IMR-90 (cell line): ENCODE measurements around the gene PCGF2. TPM values are rescaled to one million over a fixed set of nuclear protein-coding genes. Genes with fewer than 3 reads are reported as not detected.
A peak's percentile ranks its signal among the peaks of the same experiment; 100 is the strongest.

Experiments
- ATAC-seq: fragments of 200-7000 bp; cut with Tn5 transposase; 2 replicates; pipeline ENCODE4 v1.9.1; 2020; ENCODE audit warnings: low read depth, mild to moderate bottlenecking, moderate library complexity
- BruUV-seq: library from RNA; stranded (reverse); fragments of 400-500 nt; replicated peaks from 2 replicates; lab custom pipeline; 2021; lab: Mats Ljungman, UMichigan
- CTCF ChIA-PET: fragments of 300-600 bp; formaldehyde crosslinking; extraction: SDS; loops from one replicate; lab custom pipeline; 2021; ENCODE audit warnings: antibody characterized with exemption; lab: Yijun Ruan, JAX
- POLR2A ChIA-PET: fragments of 300-600 bp; sonication (Branson Sonifier 250); formaldehyde crosslinking; loops from one replicate; lab custom pipeline; 2022; ENCODE audit warnings: antibody characterized with exemption; ENCODE audit not compliant: unreplicated experiment; lab: Charles Lee
- DNase-seq: peaks from one replicate; pipeline ENCODE4 v3.0.0; 2013
- H2AFZ ChIP-seq: replicated peaks from 2 replicates; pipeline ENCODE3; 2013; ENCODE audit warnings: low read length, mild to moderate bottlenecking; ENCODE audit not compliant: poor library complexity
- H2AK5ac ChIP-seq: 2 replicates; pipeline ENCODE4 v1.6.1; 2013; ENCODE audit warnings: low read depth, low read length, inconsistent platforms
- H2AK9ac ChIP-seq: replicated peaks from 2 replicates; pipeline ENCODE3; 2013; ENCODE audit warnings: mild to moderate bottlenecking, low read depth, low read length, moderate library complexity; ENCODE audit not compliant: poor library complexity
- H2BK120ac ChIP-seq: 2 replicates; pipeline ENCODE4 v1.6.1; 2013; ENCODE audit warnings: low read depth, low read length, inconsistent platforms
- H2BK15ac ChIP-seq: 3 replicates; pipeline ENCODE4 v1.6.1; 2013; ENCODE audit warnings: low read depth, low read length, inconsistent platforms
- H2BK20ac ChIP-seq: 2 replicates; pipeline ENCODE4 v1.6.1; 2013; ENCODE audit warnings: low read depth, mild to moderate bottlenecking, inconsistent platforms, low read length, moderate library complexity
- H2BK5ac ChIP-seq: 2 replicates; pipeline ENCODE4 v1.6.1; 2013; ENCODE audit warnings: mild to moderate bottlenecking, low read depth, low read length, inconsistent platforms; ENCODE audit not compliant: poor library complexity, severe bottlenecking
- H3K14ac ChIP-seq: replicated peaks from 2 replicates; pipeline ENCODE4 v1.6.1; 2013; ENCODE audit warnings: low read depth, low read length, inconsistent platforms
- H3K18ac ChIP-seq: 2 replicates; pipeline ENCODE4 v1.6.1; 2013; ENCODE audit warnings: low read depth, low read length, control low read depth
- H3K23ac ChIP-seq: 2 replicates; pipeline ENCODE4 v1.6.1; 2013; ENCODE audit warnings: low read depth, low read length, inconsistent platforms
- H3K27ac ChIP-seq: 2 replicates; pipeline ENCODE4 v1.5.1; 2013; ENCODE audit warnings: mild to moderate bottlenecking, control low read depth, low read length; ENCODE audit not compliant: insufficient read depth
- H3K27me3 ChIP-seq: 2 replicates; pipeline ENCODE4 v1.6.1; 2013; ENCODE audit warnings: low read length; ENCODE audit not compliant: control insufficient read depth, insufficient read depth
- H3K36me3 ChIP-seq: 2 replicates; pipeline ENCODE4 v1.6.1; 2013; ENCODE audit warnings: low read length, mixed read lengths; ENCODE audit not compliant: control insufficient read depth, insufficient read depth
- H3K4ac ChIP-seq: 2 replicates; pipeline ENCODE4 v1.6.1; 2013; ENCODE audit warnings: low read depth, low read length, inconsistent platforms
- H3K4me1 ChIP-seq: 2 replicates; pipeline ENCODE4 v1.6.1; 2013; ENCODE audit warnings: low read length, mixed read lengths; ENCODE audit not compliant: control insufficient read depth, insufficient read depth
- H3K4me2 ChIP-seq: 2 replicates; pipeline ENCODE4 v1.6.1; 2013; ENCODE audit warnings: low read depth, mild to moderate bottlenecking, control low read depth, low read length, moderate library complexity
- H3K4me3 ChIP-seq: 2 replicates; pipeline ENCODE4 v1.5.1; 2013; ENCODE audit warnings: low read depth, mild to moderate bottlenecking, control low read depth, low read length, moderate library complexity; ENCODE audit not compliant: insufficient read depth
- H3K56ac ChIP-seq: 2 replicates; pipeline ENCODE4 v1.6.1; 2013; ENCODE audit warnings: low read length, inconsistent platforms; ENCODE audit not compliant: insufficient read depth; ENCODE audit errors: extremely low read depth
- H3K79me1 ChIP-seq, 2 experiments: 2 replicates each; pipeline ENCODE4 v1.6.1; 2013; ENCODE audit warnings: low read length in 2 of 2, inconsistent platforms in 1 of 2, low read depth in 1 of 2
- H3K9ac ChIP-seq: 2 replicates; pipeline ENCODE4 v1.6.1; 2013; ENCODE audit warnings: low read depth, low read length, control low read depth
- H3K9me1 ChIP-seq: 2 replicates; pipeline ENCODE4 v1.6.1; 2013; ENCODE audit warnings: low read length, inconsistent platforms; ENCODE audit not compliant: insufficient read depth
- H3K9me3 ChIP-seq: 2 replicates; pipeline ENCODE4 v1.6.1; 2013; ENCODE audit warnings: low read length; ENCODE audit not compliant: control insufficient read depth, insufficient read depth
- H4K20me1 ChIP-seq: 2 replicates; pipeline ENCODE4 v1.6.1; 2013; ENCODE audit warnings: low read length, inconsistent platforms; ENCODE audit not compliant: insufficient read depth
- H4K5ac ChIP-seq: 2 replicates; pipeline ENCODE4 v1.6.1; 2013; ENCODE audit warnings: mild to moderate bottlenecking, low read depth, low read length, control low read depth
- H4K8ac ChIP-seq, 2 experiments: 2 replicates each; pipeline ENCODE4 v1.6.1; 2013; ENCODE audit warnings: low read depth in 2 of 2, low read length in 2 of 2, control low read depth in 1 of 2, inconsistent platforms in 1 of 2
- H4K91ac ChIP-seq: 2 replicates; pipeline ENCODE4 v1.6.1; 2013; ENCODE audit warnings: low read depth, low read length, inconsistent platforms; ENCODE audit not compliant: insufficient read depth
- BHLHE40 ChIP-seq: fragments of 150-350 bp; IDR thresholded peaks from 2 replicates; pipeline ENCODE4 v1.6.1; 2016; ENCODE audit warnings: mild to moderate bottlenecking, low read depth, low read length
- CEBPB ChIP-seq: IDR thresholded peaks from 2 replicates; pipeline ENCODE4 v1.6.1; 2012; ENCODE audit warnings: low read depth, low read length, improper control_type of control experiment
- CHD1 ChIP-seq: IDR thresholded peaks from 2 replicates; pipeline ENCODE4 v1.6.1; 2012; ENCODE audit warnings: low read depth, low read length, improper control_type of control experiment
- CTCF ChIP-seq: conservative IDR thresholded peaks from 2 replicates; pipeline ENCODE4 v1.5.1; 2012; ENCODE audit warnings: mild to moderate bottlenecking, low read depth, low read length, improper control_type of control experiment
- FOS ChIP-seq: fragments of 150-350 bp; IDR thresholded peaks from 2 replicates; pipeline ENCODE4 v1.6.1; 2016; ENCODE audit warnings: low read depth, low read length
- MAFK ChIP-seq: IDR thresholded peaks from 2 replicates; pipeline ENCODE4 v1.6.1; 2012; ENCODE audit warnings: low read depth, low read length, improper control_type of control experiment
- MAZ ChIP-seq: IDR thresholded peaks from 2 replicates; pipeline ENCODE4 v1.6.1; 2012; ENCODE audit warnings: low read depth, mild to moderate bottlenecking, low read length, improper control_type of control experiment, moderate library complexity, borderline replicate concordance
- MXI1 ChIP-seq: IDR thresholded peaks from 2 replicates; pipeline ENCODE4 v1.6.1; 2012; ENCODE audit warnings: low read depth, mild to moderate bottlenecking, low read length, moderate library complexity, borderline replicate concordance
- NFE2L2 ChIP-seq: fragments of 150-350 bp; IDR thresholded peaks from 2 replicates; pipeline ENCODE4 v1.6.1; 2016; ENCODE audit warnings: low read depth, mild to moderate bottlenecking, low read length
- RAD21 ChIP-seq: IDR thresholded peaks from 2 replicates; pipeline ENCODE4 v1.6.1; 2012; ENCODE audit warnings: low read length, improper control_type of control experiment
- RCOR1 ChIP-seq: IDR thresholded peaks from 2 replicates; pipeline ENCODE4 v1.6.1; 2012; ENCODE audit warnings: mild to moderate bottlenecking, low read length, improper control_type of control experiment; ENCODE audit not compliant: insufficient replicate concordance
- RFX5 ChIP-seq: IDR thresholded peaks from 2 replicates; pipeline ENCODE4 v1.8.0; 2012; ENCODE audit warnings: low read depth, mild to moderate bottlenecking, low read length, moderate library complexity
- SMC3 ChIP-seq: fragments of 150-350 bp; IDR thresholded peaks from 2 replicates; pipeline ENCODE4 v1.6.1; 2016; ENCODE audit warnings: low read depth, mild to moderate bottlenecking, antibody characterized with exemption, low read length, moderate library complexity
- USF2 ChIP-seq: fragments of 150-350 bp; IDR thresholded peaks from 2 replicates; pipeline ENCODE4 v1.6.1; 2017; ENCODE audit warnings: mild to moderate bottlenecking, antibody characterized with exemption, low read length, low read depth
- WGBS, 2 experiments: methylation state at CpG; one replicate each; pipeline versions ENCODE4 v1.1.5 to v1.1.7; 2013; ENCODE audit warnings: missing lambda C conversion rate in 2 of 2; ENCODE audit not compliant: insufficient read length in 1 of 2; ENCODE audit errors: extremely low coverage in 2 of 2; 5-methylcytosine and 5-hydroxymethylcytosine counted together
- dilution Hi-C: fragments of 300-500 bp; cut with HindIII; formaldehyde crosslinking; loops from one replicate; pipeline ENCODE4 v1.14.3; 2018; ENCODE audit warnings: low sequenced_read_pairs; ENCODE audit not compliant: unreplicated experiment
- in situ Hi-C: fragments of 300-500 bp; cut with MboI; formaldehyde crosslinking; loops from 3 replicates; pipeline ENCODE4 v1.14.3; 2019; ENCODE audit warnings: low sequenced_read_pairs, inconsistent platforms, mixed read lengths
- intact Hi-C: fragments of 100-400 bp; cut with micrococcal nuclease; formaldehyde crosslinking; loops from 2 replicates; pipeline ENCODE4 v1.10.0; 2022
- polyA plus RNA-seq, 3 experiments: library from polyadenylated mRNA; depleted of rRNA; stranded (reverse); fragments of >200 nt; gene quantifications; 2 replicates each; pipeline ENCODE4 v1.2.3, GENCODE V29; 2012; ENCODE audit warnings: low replicate concordance in 1 of 3
- total RNA-seq: library from RNA; depleted of rRNA; stranded (reverse); fragments of >200 nt; gene quantifications from 2 replicates; pipeline ENCODE4 v1.2.3, GENCODE V29; 2012

The PCGF2 gene
- total and polyA plus RNA-seq, 2 of the 4 experiments (the other 2 are of a cell fraction), result 1.1 to 18.2 TPM

- Histone ChIP-seq H2BK15ac (no peak overlapping the region), H2BK20ac (no peak overlapping the region), H4K8ac (no peak overlapping the region), H2AK9ac (peak overlapping the region; percentile 48), H3K4ac (no peak overlapping the region), H4K5ac (no peak overlapping the region), H2BK5ac (no peak overlapping the region), H3K4me2 (no peak overlapping the region), H3K27me3 (no peaks in the 10 kb centered on the region), H3K4me1 (peaks cover 15% of the 10 kb centered on the region), H2BK120ac (no peak overlapping the region), H3K79me1 (peaks cover 8 to 75% of the 10 kb centered on the region in 2 experiments; a peak in 3 of 4 replicates), H3K9me1 (0 out of 2 replicates have a peak, but pooled peaks cover 3% of the 10 kb centered on the region), H2AFZ (no peak overlapping the region), H3K9ac (no peak overlapping the region), H2AK5ac (no peak overlapping the region), H3K4me3 (no peak overlapping the region), H3K9me3 (no peaks in the 10 kb centered on the region), H3K23ac (no peak overlapping the region), H3K36me3 (peaks cover 49% of the 10 kb centered on the region), H3K18ac (no peak overlapping the region), H3K27ac (no peak overlapping the region), H4K91ac (no peak overlapping the region), H3K14ac (no peak overlapping the region), H3K56ac (no peak overlapping the region), H4K20me1 (peaks cover 43% of the 10 kb centered on the region)
- ChIA-PET POLR2A (no interaction called here), CTCF (interaction anchor here (3.0 kb wide), 1 partner anchor 58 kb away, joined by 8 read pairs; no protein-coding TSS in a partner anchor)
- no CpG with 5 or more reads among the region's 15 CpGs for WGBS, 2 experiments
- no peak for ATAC-seq
- in situ Hi-C loops, result loop anchor here (5.0 kb wide), 1 partner anchor 57 kb away; no protein-coding TSS in a partner anchor
- intact Hi-C loops, result loop anchor here (2.0 kb wide), 1 partner anchor 57 kb away; no protein-coding TSS in a partner anchor
- BruUV-seq, result no TSS peak
- dilution Hi-C loops, result no loop called here
- no peak for DNase-seq
- TF ChIP-seq SMC3, result no peak
- no peak for TF ChIP-seq CHD1
- no peak for TF ChIP-seq BHLHE40
- TF ChIP-seq CEBPB, result no peak
- TF ChIP-seq USF2, result no peak
- no peak for TF ChIP-seq RAD21
- TF ChIP-seq RFX5, result no peak
- TF ChIP-seq MAZ, result no peak
- no peak for TF ChIP-seq MXI1
- TF ChIP-seq CTCF, result no peak
- TF ChIP-seq RCOR1, result no peak
- no peak for TF ChIP-seq NFE2L2
- TF ChIP-seq MAFK, result no peak
- no peak for TF ChIP-seq FOS
These were observed 13.9 kb downstream of the PCGF2 start for GRCh38 chr17:38733982-38734973.
